ENCODE measurements around the gene CCSER1.

CCSER1 gene

GRCh38 chr4:90769251-90769650 lies 642.1 kb downstream of the CCSER1 start:
- H3K9me3 ChIP-seq (ENCODE audit: insufficient read depth, low read length) = no peaks in the 10 kb centered on the region
- H3K9ac ChIP-seq (ENCODE audit: low read length) = no peak overlapping the region
- TF ChIP-seq, protein P1, sequence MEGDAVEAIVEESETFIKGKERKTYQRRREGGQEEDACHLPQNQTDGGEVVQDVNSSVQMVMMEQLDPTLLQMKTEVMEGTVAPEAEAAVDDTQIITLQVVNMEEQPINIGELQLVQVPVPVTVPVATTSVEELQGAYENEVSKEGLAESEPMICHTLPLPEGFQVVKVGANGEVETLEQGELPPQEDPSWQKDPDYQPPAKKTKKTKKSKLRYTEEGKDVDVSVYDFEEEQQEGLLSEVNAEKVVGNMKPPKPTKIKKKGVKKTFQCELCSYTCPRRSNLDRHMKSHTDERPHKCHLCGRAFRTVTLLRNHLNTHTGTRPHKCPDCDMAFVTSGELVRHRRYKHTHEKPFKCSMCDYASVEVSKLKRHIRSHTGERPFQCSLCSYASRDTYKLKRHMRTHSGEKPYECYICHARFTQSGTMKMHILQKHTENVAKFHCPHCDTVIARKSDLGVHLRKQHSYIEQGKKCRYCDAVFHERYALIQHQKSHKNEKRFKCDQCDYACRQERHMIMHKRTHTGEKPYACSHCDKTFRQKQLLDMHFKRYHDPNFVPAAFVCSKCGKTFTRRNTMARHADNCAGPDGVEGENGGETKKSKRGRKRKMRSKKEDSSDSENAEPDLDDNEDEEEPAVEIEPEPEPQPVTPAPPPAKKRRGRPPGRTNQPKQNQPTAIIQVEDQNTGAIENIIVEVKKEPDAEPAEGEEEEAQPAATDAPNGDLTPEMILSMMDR (IDR thresholded peaks at IDR 0.05; ENCODE audit: insufficient read depth, low read length, poor library complexity, severe bottlenecking) = no peak
- TF ChIP-seq EZH2phosphoT487 (conservative IDR thresholded peaks at IDR 0.05; ENCODE audit: low read length) = no peak

DNA sequence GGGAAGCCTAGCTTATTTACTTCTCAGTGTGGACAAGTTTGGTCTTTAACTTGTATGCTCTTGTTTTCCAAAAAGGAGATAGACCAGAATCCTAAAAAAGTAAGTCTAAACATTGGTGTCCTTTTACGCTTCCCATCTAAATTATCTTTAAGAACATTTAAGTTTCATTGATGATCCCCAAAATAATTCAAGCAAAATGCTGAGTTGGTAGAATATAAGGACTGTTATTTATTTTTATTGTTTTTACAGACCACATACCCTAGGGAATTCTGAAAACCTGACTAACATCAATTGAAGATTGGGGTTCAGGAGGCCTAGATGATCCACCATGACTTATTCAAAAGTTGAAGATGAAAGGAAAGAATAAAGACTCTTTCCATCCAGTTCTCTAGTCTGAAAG lies 653.0 kb downstream of the CCSER1 start:
- Histone ChIP-seq H3K27ac (ENCODE audit: low read depth, low read length) (no peak overlapping the region), H3K4me2 (ENCODE audit: low read depth, low read length, poor library complexity, severe bottlenecking) (no peak overlapping the region), H3K36me3 (ENCODE audit: low read length) (no peaks in the 10 kb centered on the region), H3K9me2 (replicated peaks; ENCODE audit: insufficient read depth, low read length) (no peaks in the 10 kb centered on the region), H4K20me1 (ENCODE audit: low read depth, low read length) (no peaks in the 10 kb centered on the region), H3K9ac (ENCODE audit: low read length) (no peak overlapping the region), H3K9me3 (ENCODE audit: insufficient read depth, low read length) (no peaks in the 10 kb centered on the region), H3K4me3 (ENCODE audit: insufficient read depth, low read length, poor library complexity, severe bottlenecking) (no peak overlapping the region), H2AFZ (ENCODE audit: low read depth, low read length, severe bottlenecking) (no peak overlapping the region), H3K79me2 (ENCODE audit: insufficient read depth, low read length) (no peaks in the 10 kb centered on the region), H3F3A (ENCODE audit: insufficient read depth) (no peaks in the 10 kb centered on the region), H3K27me3 (ENCODE audit: low read length) (no peaks in the 10 kb centered on the region)
- TF ChIP-seq EZH2phosphoT487 (conservative IDR thresholded peaks at IDR 0.05; ENCODE audit: low read length) = no peak
- TF ChIP-seq, protein P1 (IDR thresholded peaks at IDR 0.05; ENCODE audit: insufficient read depth, low read length, poor library complexity, severe bottlenecking) = no peak

More at GRCh38 chr4:90769251-90769650, 642.1 kb downstream of the CCSER1 start:
- no peaks in the 10 kb centered on the region for H3K27me3 ChIP-seq (ENCODE audit: low read length)
- H4K20me1 ChIP-seq (ENCODE audit: low read depth, low read length) = no peaks in the 10 kb centered on the region
- H3K79me2 ChIP-seq (ENCODE audit: insufficient read depth, low read length) = no peaks in the 10 kb centered on the region
- no peaks in the 10 kb centered on the region for H3F3A ChIP-seq (ENCODE audit: insufficient read depth)
- H3K27ac ChIP-seq (ENCODE audit: low read depth, low read length) = no peak overlapping the region
- H3K4me2 ChIP-seq (ENCODE audit: low read depth, low read length, poor library complexity, severe bottlenecking) = no peak overlapping the region
- H3K9me2 ChIP-seq (replicated peaks; ENCODE audit: insufficient read depth, low read length) = no peaks in the 10 kb centered on the region
- H2AFZ ChIP-seq (ENCODE audit: low read depth, low read length, severe bottlenecking) = no peak overlapping the region
- no peak overlapping the region for H3K4me3 ChIP-seq (ENCODE audit: insufficient read depth, low read length, poor library complexity, severe bottlenecking)
- H3K36me3 ChIP-seq (ENCODE audit: low read length) = no peaks in the 10 kb centered on the region

DNA sequence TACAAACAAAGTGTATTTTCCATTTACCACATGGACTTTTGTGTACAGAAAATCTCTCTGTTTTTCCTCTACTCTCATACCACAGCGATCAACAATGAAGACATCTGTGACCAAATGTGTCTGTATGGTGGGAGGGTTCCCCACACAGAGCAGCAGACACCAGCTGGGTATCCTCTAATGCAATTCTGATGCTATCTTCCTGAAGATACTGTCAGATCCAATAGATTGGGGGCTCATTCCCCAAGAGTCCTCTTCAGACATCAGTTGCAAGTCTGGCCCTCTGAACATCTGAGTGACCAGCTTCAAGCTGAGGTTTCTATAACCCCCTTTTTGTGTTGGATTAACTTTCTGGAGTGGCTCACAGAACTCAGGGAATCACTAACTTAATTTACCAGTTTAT lies 659.4 kb downstream of the CCSER1 start:
- H3K9me3 ChIP-seq (ENCODE audit: insufficient read depth, low read length) = no peaks in the 10 kb centered on the region
- no peaks in the 10 kb centered on the region for H3K27me3 ChIP-seq (ENCODE audit: low read length)
- no peaks in the 10 kb centered on the region for H4K20me1 ChIP-seq (ENCODE audit: low read depth, low read length)
- H3K27ac ChIP-seq (ENCODE audit: low read depth, low read length) = no peak overlapping the region
- TF ChIP-seq EZH2phosphoT487 (conservative IDR thresholded peaks at IDR 0.05; ENCODE audit: low read length) = no peak
- TF ChIP-seq, protein P1 (IDR thresholded peaks at IDR 0.05; ENCODE audit: insufficient read depth, low read length, poor library complexity, severe bottlenecking) = no peak
- H3K4me2 ChIP-seq (ENCODE audit: low read depth, low read length, poor library complexity, severe bottlenecking) = no peak overlapping the region
- no peak overlapping the region for H3K9ac ChIP-seq (ENCODE audit: low read length)
- no peaks in the 10 kb centered on the region for H3K79me2 ChIP-seq (ENCODE audit: insufficient read depth, low read length)
- no peak overlapping the region for H2AFZ ChIP-seq (ENCODE audit: low read depth, low read length, severe bottlenecking)
- H3K9me2 ChIP-seq (replicated peaks; ENCODE audit: insufficient read depth, low read length) = no peaks in the 10 kb centered on the region
- H3K4me3 ChIP-seq (ENCODE audit: insufficient read depth, low read length, poor library complexity, severe bottlenecking) = no peak overlapping the region
- no peaks in the 10 kb centered on the region for H3K36me3 ChIP-seq (ENCODE audit: low read length)
- H3F3A ChIP-seq (ENCODE audit: insufficient read depth) = no peaks in the 10 kb centered on the region

Data from SU-DHL-6 (cell line).